Stomach (tissue), 19 donors: ENCODE results near the gene SEC22C. TPM values are rescaled to one million over a fixed set of nuclear protein-coding genes. Genes with fewer than 3 reads are reported as not detected.

Experiments
- DNase-seq, 2 donors: peaks; one replicate each; pipeline versions ENCODE4 v3.0.0 to v3.0.0-alpha.2; 2013 to 2019
- H3K27ac ChIP-seq, 5 donors: fragments of 200-600 bp in 4 of 5; sonication (generic) in 4 of 5; one replicate each; pipeline ENCODE4 v1.5.1; 2013 to 2019; ENCODE audit warnings: mild to moderate bottlenecking in 1 of 5, moderate library complexity in 1 of 5
- H3K27me3 ChIP-seq, 3 donors: fragments of 200-600 bp; sonication (generic); one replicate each; pipeline ENCODE4 v1.5.1; 2017 to 2019; ENCODE audit warnings: mixed run types in 1 of 3
- H3K36me3 ChIP-seq, 4 donors: fragments of 200-600 bp; sonication (generic); 1 replicate in 3 of 4; 2 replicates in 1 of 4; pipeline ENCODE4 v1.5.1; 2016 to 2019
- H3K4me1 ChIP-seq, 4 donors: fragments of 200-600 bp; sonication (generic); one replicate each; pipeline ENCODE4 v1.5.1; 2016 to 2019
- H3K4me3 ChIP-seq, 4 donors: fragments of 200-600 bp; sonication (generic) in 3 of 4; one replicate each; pipeline ENCODE4 v1.5.1; 2016 to 2019; ENCODE audit warnings: mild to moderate bottlenecking in 1 of 4
- H3K9me3 ChIP-seq, 4 donors: fragments of 200-600 bp; sonication (generic); one replicate each; pipeline ENCODE4 v1.5.1; 2016 to 2019
- CTCF ChIP-seq, 7 experiments: fragments of 450-650 bp in 4 of 7; fragments of 200-600 bp in 3 of 7; sonication (generic) in 3 of 7; IDR thresholded peaks; one replicate each; pipeline ENCODE4 v1.5.1; 2016 to 2019; ENCODE audit warnings: antibody characterized with exemption in 7 of 7, control low read depth in 2 of 7, mild to moderate bottlenecking in 1 of 7
- EP300 ChIP-seq: sonication (generic); formaldehyde crosslinking; IDR thresholded peaks from one replicate; pipeline ENCODE4 v1.6.1; 2017; ENCODE audit warnings: antibody characterized with exemption
- POLR2A ChIP-seq, 4 donors: fragments of 450-650 bp; IDR thresholded peaks; one replicate each; pipeline ENCODE4 v1.6.1; 2016; ENCODE audit warnings: antibody characterized with exemption in 4 of 4, control low read depth in 2 of 4, mild to moderate bottlenecking in 1 of 4, moderate library complexity in 1 of 4
- POLR2AphosphoS5 ChIP-seq, 3 donors: sonication (generic); formaldehyde crosslinking; IDR thresholded peaks; one replicate each; pipeline ENCODE4 v1.6.1; 2016; ENCODE audit warnings: antibody characterized with exemption in 3 of 3
- WGBS, 5 donors: extraction: QIAGEN DNeasy Blood & Tissue Kit in 3 of 5; methylation state at CpG; one replicate each; pipeline versions ENCODE4 v1.1.5 to v1.1.7; 2013 to 2018; 5-methylcytosine and 5-hydroxymethylcytosine counted together
- intact Hi-C: fragments of 100-400 bp; cut with DNase I; formaldehyde crosslinking; loops from one replicate; pipeline ENCODE4 v1.15.1; 2023; ENCODE audit warnings: low total_unique reads
- long read RNA-seq, 10 donors: transcript quantifications; one replicate each; lab custom pipeline, GENCODE V29; 2026
- polyA plus RNA-seq, 3 donors: library from polyadenylated mRNA; stranded (reverse); fragments of 200-250 nt; gene quantifications; one replicate each; pipeline ENCODE4 v1.2.3, GENCODE V29; 2013
- total RNA-seq, 5 donors: library from RNA; depleted of rRNA; stranded (reverse); fragments of >200 nt; gene quantifications; one replicate each; pipeline versions ENCODE4 v1.1.0 to v1.2.3, GENCODE V29; 2014 to 2016
- donor health status: healthy with polysubstance abuse.
- donor health status: Bipolar disorder and iron deficiency.
- donor health status: healthy.

Gene SEC22C
- total RNA-seq (10 to 100 TPM in 4 of 5 donors, 1 to 10 TPM in 1; 9.8 to 64.3 (median 32.7) TPM), polyA plus RNA-seq (10 to 100 TPM; 15.5 to 31.5 (median 26.3) TPM)
- long read RNA-seq, donor 1, partial matches to known transcripts = 17 of 20 reads
- long read RNA-seq, donor 1, other reads (novel, unspliced or antisense) = 0 of 20 reads
- long read RNA-seq, donor 2, partial matches to known transcripts = 0 of 3 reads
- long read RNA-seq, donor 2, other reads (novel, unspliced or antisense) = 0 of 3 reads
- long read RNA-seq, donor 3, partial matches to known transcripts = 0 of 19 reads
- long read RNA-seq, donor 3, other reads (novel, unspliced or antisense) = 19 of 19 reads
- long read RNA-seq, donor 4 = 0 reads
- long read RNA-seq, donor 5, partial matches to known transcripts = 45 of 51 reads
- long read RNA-seq, donor 5, other reads (novel, unspliced or antisense) = 0 of 51 reads
- long read RNA-seq, donor 6 = 0 reads
- long read RNA-seq, donor 7, transcript SEC22C-202 (7 exons, 1,608 nt) = major isoform, 6 of 45 reads
- long read RNA-seq, donor 7, partial matches to known transcripts = 38 of 45 reads
- long read RNA-seq, donor 7, other reads (novel, unspliced or antisense) = 0 of 45 reads
- long read RNA-seq, donor 8, partial matches to known transcripts = 0 of 4 reads
- long read RNA-seq, donor 8, other reads (novel, unspliced or antisense) = 0 of 4 reads
- long read RNA-seq, donor 9, partial matches to known transcripts = 107 of 109 reads
- long read RNA-seq, donor 9, other reads (novel, unspliced or antisense) = 0 of 109 reads
- long read RNA-seq, donor 10, partial matches to known transcripts = 46 of 47 reads
- long read RNA-seq, donor 10, other reads (novel, unspliced or antisense) = 0 of 47 reads

GRCh38 chr3:42581709-42582473 lies at the start of gene SEC22C:
SEC22C (minus strand) TSS chr3:42581967; CDS start chr3:42569046, 12,921 bp downstream.
- peak in 2 of 4 donors; percentile 52 to 86 for TF ChIP-seq POLR2A (IDR thresholded peaks at IDR 0.05)
- no peak for TF ChIP-seq EP300
- TF ChIP-seq POLR2AphosphoS5 (IDR thresholded peaks at IDR 0.05) = peak; percentile 80 to 85 (median 84)
- peak in 2 of 7 experiments; percentile 29 to 35 for TF ChIP-seq CTCF (IDR thresholded peaks at IDR 0.05)
- peaks cover 13 to 41% (median 27%) of the 10 kb centered on the region in 4 donors for H3K4me1 ChIP-seq
- no peaks in the 10 kb centered on the region for H3K27me3 ChIP-seq
- peaks cover 0 to 3% (median 0%) of the 10 kb centered on the region in 4 donors for H3K36me3 ChIP-seq
- H3K9me3 ChIP-seq = no peaks in the 10 kb centered on the region
- intact Hi-C loops = no loop called here
- peak within 1 kb of the TSS; percentile 90 to 96 (median 92) for H3K27ac ChIP-seq
- DNase-seq = peak; percentile 96 to 98
- WGBS, 5 donors = 0 to 3% (median 1%) methylated on average over 12 to 77 of the region's 77 CpGs
- H3K4me3 ChIP-seq = peak within 1 kb of the TSS; percentile 80 to 91 (median 84)

- H3K27me3 ChIP-seq = no peaks in the 10 kb centered on the region
- DNase-seq = no peak
- no peak overlapping the region for H3K4me3 ChIP-seq
- intact Hi-C loops = no loop called here
- H3K9me3 ChIP-seq = no peaks in the 10 kb centered on the region
- peak overlapping the region in 3 of 5 donors; percentile 35 to 61 (median 40) for H3K27ac ChIP-seq
- 57 to 85% (median 78%) methylated on average over 2 of the region's 2 CpGs for WGBS, 5 donors
- peaks cover 5 to 81% (median 37%) of the 10 kb centered on the region in 4 donors for H3K4me1 ChIP-seq
- H3K36me3 ChIP-seq = peaks cover 0 to 25% (median 10%) of the 10 kb centered on the region in 4 donors
- TF ChIP-seq EP300 = no peak
- peak in 5 of 7 experiments; percentile 37 to 58 (median 44) for TF ChIP-seq CTCF (IDR thresholded peaks at IDR 0.05)
- no peak for TF ChIP-seq POLR2A (IDR thresholded peaks at IDR 0.05)
- TF ChIP-seq POLR2AphosphoS5 (IDR thresholded peaks at IDR 0.05) = no peak
These were observed 31.7 kb upstream of the SEC22C start for GRCh38 chr3:42613462-42613861.

- DNase-seq = no peak
- Histone ChIP-seq H3K27ac (peak overlapping the region in 3 of 5 donors; percentile 35 to 61 (median 40)), H3K4me1 (peaks cover 5 to 87% (median 40%) of the 10 kb centered on the region in 4 donors), H3K27me3 (no peaks in the 10 kb centered on the region), H3K9me3 (no peaks in the 10 kb centered on the region), H3K36me3 (peaks cover 0 to 24% (median 7%) of the 10 kb centered on the region in 4 donors), H3K4me3 (no peak overlapping the region)
- no peak for TF ChIP-seq CTCF (IDR thresholded peaks at IDR 0.05)
- TF ChIP-seq POLR2AphosphoS5 (IDR thresholded peaks at IDR 0.05) = no peak
- TF ChIP-seq EP300 = no peak
- TF ChIP-seq POLR2A (IDR thresholded peaks at IDR 0.05) = no peak
- 85 to 90% (median 90%) methylated on average over 3 of the region's 3 CpGs for WGBS, 5 donors
- intact Hi-C loops = no loop called here
These were observed 31.2 kb upstream of the SEC22C start for GRCh38 chr3:42612928-42613327.
